Measurements from ENCODE around the gene MCAT.
A peak's percentile ranks its signal among the peaks of the same experiment; 100 is the strongest.

MCAT gene

DNA sequence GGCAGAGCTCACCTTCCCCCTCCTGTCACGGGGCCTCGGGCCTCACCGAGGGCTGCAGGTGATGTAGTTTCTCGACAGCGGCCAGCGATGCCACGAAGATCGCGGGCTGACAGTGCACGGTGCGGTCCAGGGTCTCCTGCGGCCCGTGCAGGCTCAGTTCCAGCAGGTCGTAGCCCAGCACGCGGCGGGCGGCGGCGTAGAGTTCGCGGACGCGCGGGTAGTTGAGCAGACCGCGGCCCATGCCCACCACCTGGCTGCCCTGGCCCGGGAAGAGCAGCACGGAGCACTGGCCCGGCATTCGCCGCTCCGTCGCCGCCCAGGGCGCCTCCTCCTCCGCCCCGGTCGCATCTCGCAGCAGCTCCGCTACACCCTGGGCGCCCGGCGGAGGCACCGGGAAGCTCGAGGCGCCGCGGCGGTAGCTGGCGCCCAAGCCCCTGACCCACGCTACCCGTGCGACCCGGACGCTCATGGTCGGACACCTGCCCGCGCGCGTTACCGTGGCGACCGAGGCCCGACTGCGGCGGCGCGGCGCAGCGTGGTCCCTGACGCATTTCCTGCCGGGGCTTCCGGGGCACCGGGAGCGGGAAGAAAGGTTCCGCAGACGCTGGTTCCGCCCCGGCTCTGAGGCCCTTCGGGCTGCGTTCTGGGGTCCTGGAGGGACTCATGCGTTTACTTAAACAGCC is at the start of gene MCAT:
Gene MCAT (minus strand): TSS at position 519 of the 683 bp plus-strand sequence. CDS start 50 bp downstream, at position 469.
- DNase-seq, result peak; percentile 57

DNA sequence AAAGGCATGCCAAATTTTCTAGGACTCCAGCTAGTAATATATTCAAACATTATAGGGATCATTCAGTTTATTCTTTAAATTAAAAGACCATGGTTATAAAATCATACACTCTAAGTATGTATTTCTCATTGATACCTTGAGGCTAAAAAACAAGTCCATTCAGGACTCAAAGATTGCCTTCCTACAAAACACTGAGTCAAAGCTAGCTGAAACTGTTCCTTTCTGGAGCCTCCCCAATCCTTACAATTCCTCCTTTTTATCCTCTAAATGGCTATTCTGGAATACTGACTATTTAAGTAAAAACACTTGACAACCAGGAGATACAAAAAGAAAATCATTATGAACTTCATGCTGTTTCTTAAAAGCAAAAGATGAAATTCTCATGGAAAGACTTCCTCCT is 48.6 kb upstream of the MCAT start:
- DNase-seq, result no peak

GRCh38 chr22:43188829-43189545 is 45.8 kb upstream of the MCAT start:
- DNase-seq, result no peak

GRCh38 chr22:43187171-43188099 is 44.2 kb upstream of the MCAT start:
- peak; percentile 81 for DNase-seq

GRCh38 chr22:43186272-43187170 is 43.3 kb upstream of the MCAT start, which contains the start of gene TTLL12:
Gene TTLL12, minus strand, starts transcription at chr22:43187134. Its CDS starts 65 bp downstream, at chr22:43187069.
- DNase-seq, result no peak

DNA sequence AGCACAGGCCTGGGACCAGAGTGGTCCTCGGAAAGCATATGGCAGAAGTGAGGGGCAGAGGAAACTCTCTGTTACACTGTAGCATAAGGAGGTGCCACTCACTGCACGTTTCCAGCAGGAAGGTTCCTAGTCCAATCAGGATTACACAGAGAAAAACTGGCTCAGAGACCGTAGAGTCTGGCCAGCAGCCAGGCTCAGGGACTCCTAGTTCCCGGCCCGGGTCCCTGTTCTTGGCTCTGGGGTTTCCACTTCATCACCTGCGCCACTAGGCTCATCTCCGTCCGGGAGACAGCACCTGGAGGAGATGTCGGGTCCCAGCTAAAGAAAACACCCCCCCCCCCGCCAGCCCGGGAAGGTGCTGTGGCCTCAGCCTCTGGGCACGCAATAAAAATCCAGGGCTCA is 42.7 kb upstream of the MCAT start:
- DNase-seq, result no peak

DNA sequence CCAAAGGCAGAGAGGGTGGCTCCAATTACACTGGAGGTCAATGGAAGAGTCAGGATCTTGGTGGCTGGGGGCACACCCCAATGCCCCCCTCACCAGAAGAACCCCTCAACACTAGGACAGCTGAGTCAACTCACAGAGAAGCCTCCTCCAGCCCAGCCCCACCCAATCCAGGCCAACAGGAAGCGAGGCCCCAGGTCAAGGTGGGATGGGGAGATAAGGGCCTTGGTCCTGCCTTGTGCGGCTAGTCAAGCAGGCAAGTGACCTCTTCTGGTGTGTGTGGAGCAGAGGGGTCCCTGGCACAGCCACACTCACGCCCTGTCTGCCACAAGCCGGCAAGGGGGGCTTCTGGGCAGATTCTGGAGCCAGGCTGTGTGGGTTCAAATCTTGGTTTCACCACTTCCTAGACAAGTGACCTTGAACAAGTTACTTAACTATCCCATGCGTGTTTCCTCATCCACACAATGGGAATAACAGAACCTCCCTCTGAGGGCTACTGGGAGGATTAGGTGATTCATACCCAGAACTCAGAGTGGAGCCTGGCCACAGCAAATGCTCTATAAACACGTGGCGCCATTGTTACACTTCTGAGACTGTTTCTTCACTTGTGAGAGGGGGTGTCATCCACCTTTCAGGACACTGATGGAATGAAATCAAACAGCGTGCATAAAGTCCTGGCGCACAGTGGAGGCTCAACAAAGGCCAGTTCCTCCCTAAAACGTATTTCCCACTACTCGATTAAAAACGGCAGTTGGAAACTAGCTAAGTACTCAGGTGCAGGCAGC is 40.5 kb upstream of the MCAT start:
- DNase-seq, result no peak

DNA sequence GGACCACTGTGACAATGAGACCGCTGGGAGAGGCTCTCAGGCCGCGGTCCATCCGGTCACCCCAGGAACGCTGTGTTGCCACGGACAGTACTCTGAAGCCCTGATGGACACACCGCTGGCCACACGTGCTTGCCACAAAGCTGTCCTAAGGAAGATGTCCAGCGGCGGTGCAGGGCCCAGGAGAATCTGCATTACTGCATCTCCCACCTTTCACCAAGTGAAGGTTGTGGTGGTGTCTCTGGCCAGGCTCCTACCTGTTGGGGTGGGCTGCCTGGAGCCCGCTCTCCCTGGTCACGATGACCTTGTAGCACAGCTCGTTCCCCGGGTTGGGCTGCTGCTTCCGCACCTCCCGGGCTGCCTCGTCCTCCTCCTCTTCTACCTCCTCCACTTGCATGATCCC is 39.5 kb upstream of the MCAT start:
- no peak for DNase-seq

- no peak for DNase-seq
Observed at GRCh38 chr22:43182118-43182517, 38.9 kb upstream of the MCAT start.

DNA sequence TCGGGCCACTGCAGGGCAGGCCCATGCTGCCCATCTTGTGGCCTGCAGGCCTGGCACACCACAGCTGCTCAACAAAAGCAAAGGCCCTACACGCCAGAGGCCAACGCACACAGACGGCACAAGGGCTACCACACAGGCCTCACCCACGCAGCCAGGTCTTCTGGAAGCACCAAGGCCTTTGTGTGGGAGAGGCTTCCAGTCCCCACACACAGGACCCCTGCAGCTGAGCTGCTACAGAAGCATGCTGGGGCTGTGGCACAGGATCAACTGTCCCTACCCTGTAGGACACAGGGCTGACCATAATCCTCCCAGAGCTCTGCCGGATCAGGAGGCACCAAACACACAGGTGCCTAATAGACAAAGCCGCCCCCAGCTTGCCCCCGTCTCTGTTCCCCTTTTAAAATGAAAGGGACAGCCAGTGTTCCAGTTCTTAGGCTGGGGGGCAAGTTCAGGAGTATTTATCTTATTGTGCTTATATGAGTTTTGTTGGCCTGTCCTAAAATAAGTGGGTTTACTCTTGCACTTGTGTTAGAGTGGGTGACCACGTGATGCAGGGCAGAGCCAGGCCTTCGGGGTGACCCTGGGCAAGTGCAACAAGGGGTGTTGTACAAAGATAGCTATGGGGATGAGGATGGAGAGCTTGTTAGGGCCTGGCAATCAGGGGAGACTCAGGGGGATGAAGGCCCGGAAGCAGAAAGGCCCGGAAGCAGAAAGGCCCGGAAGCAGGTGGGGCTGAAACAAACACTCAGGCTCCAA is 38.3 kb upstream of the MCAT start:
- DNase-seq, result no peak

DNA sequence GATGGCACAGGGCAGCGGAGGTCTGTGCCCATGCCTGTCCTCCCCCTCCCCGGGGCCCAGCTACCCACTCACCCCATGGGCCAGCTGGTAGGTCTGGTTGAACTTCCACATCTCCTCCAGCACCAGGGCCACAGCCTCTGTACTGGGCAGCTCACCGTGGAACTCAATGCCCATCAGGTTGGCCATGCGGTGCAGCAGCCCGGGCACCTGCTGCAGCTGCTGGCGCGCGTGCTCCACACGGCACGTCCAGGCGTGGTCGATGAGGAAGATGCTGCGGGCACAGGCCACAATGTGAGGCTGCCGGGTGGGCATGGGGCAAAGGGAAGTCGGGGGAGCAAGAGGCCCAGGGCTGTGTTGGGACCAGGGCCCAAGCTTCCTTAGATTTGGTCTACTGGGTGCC is 37.5 kb upstream of the MCAT start:
- no peak for DNase-seq

DNA sequence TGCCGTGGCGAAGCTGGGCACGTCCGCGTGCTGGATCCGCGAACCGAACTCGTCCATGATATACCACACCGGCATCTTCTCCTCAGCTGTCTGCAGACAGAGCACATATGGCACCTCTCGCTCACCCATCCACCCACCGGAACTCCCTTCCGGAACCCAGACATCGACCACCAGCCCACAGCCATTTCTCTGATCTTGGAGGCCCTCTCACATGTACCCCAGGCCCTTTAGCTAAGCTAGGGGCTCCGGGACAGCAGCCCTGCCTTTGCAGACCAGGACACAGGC is 36.7 kb upstream of the MCAT start:
- no peak for DNase-seq

GRCh38 chr22:43179146-43179910 is 36.1 kb upstream of the MCAT start:
- DNase-seq, result no peak

GRCh38 chr22:43177479-43177878 is 34.3 kb upstream of the MCAT start:
- DNase-seq, result no peak

DNA sequence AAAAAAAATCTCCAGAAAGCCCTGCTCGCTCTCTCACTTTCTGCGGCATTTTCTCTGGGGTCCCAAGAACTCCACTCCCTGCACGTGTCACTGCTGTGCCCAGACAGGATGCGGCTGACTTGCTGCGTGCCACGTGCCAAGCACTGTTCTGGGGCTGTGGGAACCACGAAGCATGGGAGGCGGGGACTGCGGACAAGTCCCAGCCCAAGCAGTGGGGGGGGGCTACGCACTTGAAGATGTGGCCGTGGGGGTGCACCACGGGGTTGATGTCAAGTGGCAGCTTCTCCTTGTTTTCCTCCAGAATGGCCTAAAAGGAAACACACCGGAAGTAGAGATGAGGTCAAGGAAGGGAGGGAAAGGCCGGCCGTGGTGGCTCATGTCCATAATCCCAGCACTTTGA is 32.9 kb upstream of the MCAT start:
- DNase-seq, result no peak

DNA sequence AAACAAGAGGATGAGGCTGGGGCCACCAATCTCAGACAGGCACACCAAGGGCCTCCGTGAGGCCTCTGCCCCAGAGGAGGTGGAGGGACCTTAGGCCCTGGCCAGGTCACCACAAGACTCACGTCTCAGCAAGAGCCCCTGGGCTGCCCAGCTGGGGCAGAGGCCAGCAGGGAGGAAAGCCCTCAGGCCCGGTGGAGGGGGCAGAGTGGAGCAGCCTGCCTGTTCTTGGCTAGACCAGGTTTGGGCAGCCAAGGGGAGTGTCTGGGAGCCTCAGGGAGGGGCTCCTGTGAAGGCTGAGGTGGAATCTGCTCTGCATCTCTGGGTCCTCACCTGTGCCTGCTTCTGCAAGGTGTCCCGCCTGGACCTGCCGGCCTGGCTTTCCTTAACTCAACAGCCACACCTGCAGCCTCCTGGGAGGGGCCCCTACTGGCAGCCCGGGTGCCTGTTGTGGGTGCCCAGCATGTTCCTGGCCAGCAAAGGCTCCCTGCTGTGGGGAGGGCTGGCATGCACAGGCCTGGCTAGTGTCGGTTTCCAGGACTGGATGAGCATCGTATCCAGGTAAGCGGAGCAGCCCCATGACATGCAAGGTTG is 31.8 kb upstream of the MCAT start:
- no peak for DNase-seq

DNA sequence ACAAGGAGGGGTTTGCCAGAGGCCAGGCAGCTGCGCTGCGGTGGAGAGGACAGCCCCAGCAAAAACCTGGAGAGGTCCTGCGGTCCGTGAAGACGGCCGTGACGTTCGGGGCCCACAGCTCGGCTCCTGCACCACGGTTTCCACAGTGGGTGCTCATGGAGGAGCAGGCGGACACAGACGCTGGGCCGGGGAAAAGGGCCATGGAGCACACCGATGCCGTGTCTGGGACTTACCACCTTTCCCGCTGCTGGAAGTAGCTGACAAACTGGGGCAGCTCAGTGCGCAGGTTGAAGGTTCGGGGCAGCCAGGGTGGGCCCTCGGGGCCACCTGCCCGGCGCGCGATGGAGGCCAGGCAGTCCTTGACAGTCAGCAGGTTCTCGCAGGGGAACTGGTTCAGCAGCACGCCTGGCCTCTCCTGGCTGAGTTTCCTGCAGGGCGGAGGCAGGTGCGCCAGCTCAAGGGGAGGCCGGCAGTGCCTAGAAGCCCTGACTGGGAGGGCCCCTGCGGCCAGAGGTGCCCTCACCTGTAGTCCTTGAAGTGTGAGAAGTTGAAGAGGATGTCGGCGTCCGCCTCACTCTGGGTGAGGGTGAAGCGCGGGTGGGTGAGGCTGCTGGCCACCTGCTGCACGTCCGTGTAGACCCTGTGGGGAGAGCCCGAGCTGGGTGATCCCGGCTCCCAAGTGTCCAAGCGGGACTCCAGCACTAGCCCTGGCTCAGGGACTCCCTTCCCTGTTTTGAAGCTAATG is 30.9 kb upstream of the MCAT start:
- DNase-seq, result no peak

DNA sequence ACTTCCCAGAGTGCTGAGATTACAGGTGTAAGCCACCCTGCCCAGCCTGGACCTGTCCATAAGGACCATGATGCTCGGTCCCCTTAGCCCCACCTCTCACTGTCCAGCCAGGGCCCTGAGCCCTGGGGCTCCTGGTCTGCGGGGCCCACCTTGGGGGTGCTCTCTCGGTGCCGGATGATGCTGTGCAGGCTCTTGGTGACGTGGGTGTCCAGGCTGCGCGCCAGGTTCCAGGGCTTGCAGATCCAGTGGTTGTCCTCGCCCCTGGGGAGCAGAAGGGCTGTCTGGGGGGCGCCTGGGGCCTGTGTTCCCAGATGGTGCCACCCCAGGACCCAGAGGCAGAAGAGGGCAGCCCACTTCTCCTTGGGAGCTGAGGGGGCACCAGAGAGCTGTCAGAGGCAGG is 30.4 kb upstream of the MCAT start:
- no peak for DNase-seq

DNA sequence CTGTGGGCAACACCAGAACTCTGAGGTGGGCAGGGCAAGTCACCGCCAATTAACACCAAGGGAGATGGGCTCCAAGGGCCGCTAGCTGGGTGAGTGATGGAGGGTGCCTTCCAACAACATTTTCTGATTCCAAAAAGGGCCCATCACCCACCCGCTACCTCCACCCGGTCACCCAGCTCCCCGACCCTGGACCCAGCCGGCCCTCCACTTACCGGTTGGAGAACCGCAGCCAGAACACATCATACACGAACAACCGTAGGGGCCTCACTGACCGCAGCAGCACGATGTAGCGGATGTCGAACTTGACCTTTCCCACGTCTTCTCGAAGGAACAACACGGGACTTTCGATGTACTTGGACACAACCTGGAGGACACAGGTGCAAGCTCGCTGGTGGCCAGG is 29.0 kb upstream of the MCAT start:
- DNase-seq, result no peak

All from NCI-H2107 (cell line).